OCI-LY7 (cell line): ENCODE data around the gene KAZN. TPM values are rescaled to one million over a fixed set of nuclear protein-coding genes. Genes with fewer than 3 reads are reported as not detected.

Experiments
- BruUV-seq: library from RNA; stranded (reverse); fragments of 400-500 nt; replicated peaks from 2 replicates; lab custom pipeline; 2021; lab: Mats Ljungman, UMichigan
- CTCF ChIA-PET: fragments of 300-600 bp; sonication (Branson Sonifier 250); formaldehyde crosslinking; loops from one replicate; lab custom pipeline; 2022; ENCODE audit warnings: antibody characterized with exemption; ENCODE audit not compliant: unreplicated experiment; lab: Charles Lee
- POLR2A ChIA-PET: fragments of 300-600 bp; sonication (Branson Sonifier 250); formaldehyde crosslinking; loops from one replicate; lab custom pipeline; 2022; ENCODE audit warnings: antibody characterized with exemption; lab: Charles Lee
- DNase-seq: peaks from one replicate; pipeline ENCODE4 v3.0.0-alpha.2; 2015; ENCODE audit warnings: low spot score
- H2AFZ ChIP-seq: fragments of 200-600 bp; sonication (generic), shearing (Covaris generic); 2 replicates; pipeline ENCODE4 v1.6.1; 2014; ENCODE audit warnings: mild to moderate bottlenecking, antibody characterized with exemption, low read length, moderate library complexity
- H3K27ac ChIP-seq: fragments of 200-600 bp; sonication (generic); 2 replicates; pipeline ENCODE4 v1.5.1; 2014; ENCODE audit warnings: mixed run types, low read depth, mild to moderate bottlenecking, moderate library complexity, low read length, inconsistent platforms; ENCODE audit not compliant: poor library complexity, severe bottlenecking
- H3K36me3 ChIP-seq: fragments of 200-600 bp; sonication (generic); 2 replicates; pipeline ENCODE4 v1.6.1; 2014; ENCODE audit warnings: mild to moderate bottlenecking, antibody characterized with exemption, low read length, moderate library complexity, mixed read lengths; ENCODE audit not compliant: insufficient read depth
- H3K4me1 ChIP-seq: fragments of 200-600 bp; sonication (generic); 2 replicates; pipeline ENCODE4 v1.5.1; 2014; ENCODE audit warnings: mild to moderate bottlenecking, low read length; ENCODE audit not compliant: insufficient read depth, poor library complexity, severe bottlenecking
- H3K4me2 ChIP-seq: fragments of 200-600 bp; sonication (generic); 2 replicates; pipeline ENCODE4 v1.6.1; 2014; ENCODE audit warnings: mild to moderate bottlenecking, low read length
- H3K4me3 ChIP-seq: fragments of 200-600 bp; sonication (generic); 2 replicates; pipeline ENCODE4 v1.5.1; 2014; ENCODE audit warnings: mild to moderate bottlenecking, low read depth, low read length; ENCODE audit not compliant: poor library complexity, severe bottlenecking
- H3K79me2 ChIP-seq: fragments of 200-600 bp; sonication (generic); 2 replicates; pipeline ENCODE4 v1.6.1; 2016; ENCODE audit warnings: low read depth, mild to moderate bottlenecking, low read length, moderate library complexity, mixed read lengths; ENCODE audit not compliant: insufficient read depth
- H3K9me2 ChIP-seq: fragments of 200-600 bp; sonication (generic); 2 replicates; pipeline ENCODE4 v1.6.1; 2016; ENCODE audit warnings: mild to moderate bottlenecking, low read length, mixed read lengths; ENCODE audit not compliant: insufficient read depth
- H3K9me3 ChIP-seq: fragments of 200-600 bp; sonication (generic); 2 replicates; pipeline ENCODE4 v1.6.1; 2014; ENCODE audit warnings: mild to moderate bottlenecking, mixed run types, low read length, mixed read lengths
- H4K20me1 ChIP-seq: fragments of 200-600 bp; sonication (generic); 2 replicates; pipeline ENCODE4 v1.6.1; 2014; ENCODE audit warnings: mild to moderate bottlenecking, antibody characterized with exemption, low read length, moderate library complexity, mixed read lengths; ENCODE audit not compliant: insufficient read depth
- CTCF ChIP-seq: fragments of 200-600 bp; sonication (generic); conservative IDR thresholded peaks from 2 replicates; pipeline ENCODE4 v1.5.1; 2014; ENCODE audit warnings: mild to moderate bottlenecking, antibody characterized with exemption, low read length, moderate library complexity, mixed read lengths
- EZH2phosphoT487 ChIP-seq: fragments of 200-600 bp; sonication (generic); IDR thresholded peaks from 2 replicates; pipeline ENCODE4 v1.6.1; 2018; ENCODE audit warnings: low read depth, borderline replicate concordance, mild to moderate bottlenecking, mixed run types, antibody characterized with exemption, low read length, moderate library complexity, mixed read lengths
- intact Hi-C: fragments of 100-400 bp; cut with micrococcal nuclease; formaldehyde crosslinking; loops from one replicate; pipeline ENCODE4 v1.10.0; 2022; ENCODE audit not compliant: unreplicated experiment
- total RNA-seq, 2 experiments: library from RNA; depleted of rRNA in 1 of 2; stranded (reverse); fragments of >200 nt in 1 of 2; shearing (Covaris generic) in 1 of 2; gene quantifications; 2 replicates each; pipeline ENCODE4 v1.2.3, GENCODE V29; 2014 to 2022

KAZN gene
- total RNA-seq, 2 experiments from 2014 or later, result 0.40 to 2.4 TPM

GRCh38 chr1:15101801-15102200 lies 503.3 kb downstream of the KAZN start:
- Histone ChIP-seq H3K9me2 (no peaks in the 10 kb centered on the region), H2AFZ (no peak overlapping the region), H4K20me1 (no peaks in the 10 kb centered on the region), H3K4me2 (no peak overlapping the region), H3K4me1 (peaks cover 5% of the 10 kb centered on the region), H3K4me3 (no peak overlapping the region), H3K9me3 (peaks cover 4% of the 10 kb centered on the region; the same call in 1 of the 2 replicates), H3K27ac (no peak overlapping the region), H3K36me3 (no peaks in the 10 kb centered on the region), H3K79me2 (no peaks in the 10 kb centered on the region)
- intact Hi-C loops, result loop anchor here (5.0 to 10.0 kb wide), 2 partner anchors 40 to 1007 kb away; no protein-coding TSS in a partner anchor
- ChIA-PET POLR2A (no interaction called here), CTCF (no interaction called here)
- no peak for DNase-seq
- no peak for TF ChIP-seq EZH2phosphoT487
- no peak for TF ChIP-seq CTCF
- no TSS peak for BruUV-seq

GRCh38 chr1:15102646-15103045 lies 504.2 kb downstream of the KAZN start:
- BruUV-seq, result no TSS peak
- CTCF ChIA-PET, result no interaction called here
- DNase-seq, result no peak
- H2AFZ ChIP-seq, result no peak overlapping the region
- no peaks in the 10 kb centered on the region for H3K79me2 ChIP-seq
- peaks cover 5% of the 10 kb centered on the region for H3K4me1 ChIP-seq
- H3K27ac ChIP-seq, result no peak overlapping the region
- no peak for TF ChIP-seq CTCF
- TF ChIP-seq EZH2phosphoT487, result no peak
- no peaks in the 10 kb centered on the region for H3K36me3 ChIP-seq
- H3K4me2 ChIP-seq, result no peak overlapping the region
- H3K9me2 ChIP-seq, result no peaks in the 10 kb centered on the region
- POLR2A ChIA-PET, result no interaction called here
- no peak overlapping the region for H3K4me3 ChIP-seq
- no peaks in the 10 kb centered on the region for H4K20me1 ChIP-seq
- peaks cover 4% of the 10 kb centered on the region; the same call in 1 of the 2 replicates for H3K9me3 ChIP-seq
- intact Hi-C loops, result loop anchor here (5.0 to 10.0 kb wide), 2 partner anchors 40 to 1008 kb away; no protein-coding TSS in a partner anchor

- CTCF ChIA-PET, result no interaction called here
These were observed 504.7 kb downstream of the KAZN start for GRCh38 chr1:15103211-15103610.

More at GRCh38 chr1:15103211-15103610, 504.7 kb downstream of the KAZN start:
- no peak overlapping the region for H3K4me3 ChIP-seq
- POLR2A ChIA-PET, result no interaction called here
- TF ChIP-seq CTCF (no peak), EZH2phosphoT487 (no peak)
- no peaks in the 10 kb centered on the region for H3K36me3 ChIP-seq
- DNase-seq, result no peak
- H2AFZ ChIP-seq, result no peak overlapping the region
- H4K20me1 ChIP-seq, result no peaks in the 10 kb centered on the region
- H3K4me1 ChIP-seq, result peaks cover 5% of the 10 kb centered on the region
- H3K9me3 ChIP-seq, result peaks cover 4% of the 10 kb centered on the region; the same call in 1 of the 2 replicates
- no peak overlapping the region for H3K27ac ChIP-seq
- BruUV-seq, result no TSS peak
- no peak overlapping the region for H3K4me2 ChIP-seq
- intact Hi-C loops, result loop anchor here (5.0 to 10.0 kb wide), 2 partner anchors 41 to 1008 kb away; no protein-coding TSS in a partner anchor
- no peaks in the 10 kb centered on the region for H3K9me2 ChIP-seq
- H3K79me2 ChIP-seq, result no peaks in the 10 kb centered on the region
